Liver (tissue), 3 donors: ENCODE results near the gene ITGA8.

Experiments used
- GABPA ChIP-seq, 2 donors: IDR thresholded peaks in 1 of 2; conservative IDR thresholded peaks in 1 of 2; 2 replicates each; pipeline ENCODE4 v1.6.1; 2016; ENCODE audit warnings: antibody characterized with exemption in 2 of 2, mild to moderate bottlenecking in 1 of 2, moderate library complexity in 1 of 2
- JUND ChIP-seq, 2 donors: IDR thresholded peaks; 2 replicates each; pipeline ENCODE4 v1.6.1; 2016; ENCODE audit warnings: antibody characterized with exemption in 2 of 2
- RAD21 ChIP-seq, 2 donors: IDR thresholded peaks; 2 replicates each; pipeline ENCODE4 v1.6.1; 2016; ENCODE audit warnings: antibody characterized with exemption in 2 of 2, mild to moderate bottlenecking in 2 of 2
- YY1 ChIP-seq: IDR thresholded peaks from 2 replicates; pipeline ENCODE4 v1.6.1; 2016; ENCODE audit warnings: antibody characterized with exemption, mild to moderate bottlenecking
- TF ChIP-seq, protein P1 (sequence below): fragments of 150-350 bp; IDR thresholded peaks from 2 replicates; pipeline ENCODE4 v1.5.1; 2017; ENCODE audit warnings: improper control_type of control experiment, low read depth, low read length; ENCODE audit not compliant: missing input control
- TF ChIP-seq, protein P2 (sequence below): IDR thresholded peaks from 2 replicates; pipeline ENCODE4 v1.6.1; 2016; ENCODE audit warnings: antibody characterized with exemption
- TF ChIP-seq, protein P3 (sequence below): IDR thresholded peaks from 2 replicates; pipeline ENCODE4 v1.6.1; 2016; ENCODE audit warnings: antibody characterized with exemption
- TF ChIP-seq, protein P4 (sequence below): IDR thresholded peaks from 2 replicates; pipeline ENCODE4 v1.6.1; 2016; ENCODE audit warnings: antibody characterized with exemption, mild to moderate bottlenecking
- donor health status: healthy.
- donor health status: healthy.

DNA sequence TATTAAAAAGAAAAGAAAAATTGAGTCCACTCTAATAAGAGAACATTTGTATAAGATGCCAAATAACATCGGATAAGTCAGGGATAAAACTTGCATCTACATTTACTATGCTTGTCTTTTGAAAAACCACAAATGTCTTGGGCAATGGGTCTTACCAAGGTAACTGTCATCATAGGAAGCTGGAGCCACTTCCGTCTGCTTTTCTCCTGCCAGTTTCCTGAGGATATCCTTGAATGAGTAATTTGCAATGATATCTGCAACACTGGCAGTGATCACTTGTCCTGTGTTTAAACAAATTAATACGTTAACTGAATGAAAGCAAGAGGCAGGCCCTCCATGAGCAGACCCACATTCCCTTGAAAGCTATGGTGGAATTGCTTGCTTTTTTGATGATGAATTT, 47.3 kb downstream of the ITGA8 start:
- TF ChIP-seq, protein P1, sequence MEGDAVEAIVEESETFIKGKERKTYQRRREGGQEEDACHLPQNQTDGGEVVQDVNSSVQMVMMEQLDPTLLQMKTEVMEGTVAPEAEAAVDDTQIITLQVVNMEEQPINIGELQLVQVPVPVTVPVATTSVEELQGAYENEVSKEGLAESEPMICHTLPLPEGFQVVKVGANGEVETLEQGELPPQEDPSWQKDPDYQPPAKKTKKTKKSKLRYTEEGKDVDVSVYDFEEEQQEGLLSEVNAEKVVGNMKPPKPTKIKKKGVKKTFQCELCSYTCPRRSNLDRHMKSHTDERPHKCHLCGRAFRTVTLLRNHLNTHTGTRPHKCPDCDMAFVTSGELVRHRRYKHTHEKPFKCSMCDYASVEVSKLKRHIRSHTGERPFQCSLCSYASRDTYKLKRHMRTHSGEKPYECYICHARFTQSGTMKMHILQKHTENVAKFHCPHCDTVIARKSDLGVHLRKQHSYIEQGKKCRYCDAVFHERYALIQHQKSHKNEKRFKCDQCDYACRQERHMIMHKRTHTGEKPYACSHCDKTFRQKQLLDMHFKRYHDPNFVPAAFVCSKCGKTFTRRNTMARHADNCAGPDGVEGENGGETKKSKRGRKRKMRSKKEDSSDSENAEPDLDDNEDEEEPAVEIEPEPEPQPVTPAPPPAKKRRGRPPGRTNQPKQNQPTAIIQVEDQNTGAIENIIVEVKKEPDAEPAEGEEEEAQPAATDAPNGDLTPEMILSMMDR, result no peak
- no peak for TF ChIP-seq GABPA (IDR thresholded peaks at IDR 0.05 in 1 of 2, conservative IDR thresholded peaks at IDR 0.05 in 1 of 2)
- no peak for TF ChIP-seq YY1
- no peak for TF ChIP-seq RAD21 (IDR thresholded peaks at IDR 0.05)
- TF ChIP-seq, protein P2, sequence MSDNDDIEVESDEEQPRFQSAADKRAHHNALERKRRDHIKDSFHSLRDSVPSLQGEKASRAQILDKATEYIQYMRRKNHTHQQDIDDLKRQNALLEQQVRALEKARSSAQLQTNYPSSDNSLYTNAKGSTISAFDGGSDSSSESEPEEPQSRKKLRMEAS, result no peak
- TF ChIP-seq, protein P3, sequence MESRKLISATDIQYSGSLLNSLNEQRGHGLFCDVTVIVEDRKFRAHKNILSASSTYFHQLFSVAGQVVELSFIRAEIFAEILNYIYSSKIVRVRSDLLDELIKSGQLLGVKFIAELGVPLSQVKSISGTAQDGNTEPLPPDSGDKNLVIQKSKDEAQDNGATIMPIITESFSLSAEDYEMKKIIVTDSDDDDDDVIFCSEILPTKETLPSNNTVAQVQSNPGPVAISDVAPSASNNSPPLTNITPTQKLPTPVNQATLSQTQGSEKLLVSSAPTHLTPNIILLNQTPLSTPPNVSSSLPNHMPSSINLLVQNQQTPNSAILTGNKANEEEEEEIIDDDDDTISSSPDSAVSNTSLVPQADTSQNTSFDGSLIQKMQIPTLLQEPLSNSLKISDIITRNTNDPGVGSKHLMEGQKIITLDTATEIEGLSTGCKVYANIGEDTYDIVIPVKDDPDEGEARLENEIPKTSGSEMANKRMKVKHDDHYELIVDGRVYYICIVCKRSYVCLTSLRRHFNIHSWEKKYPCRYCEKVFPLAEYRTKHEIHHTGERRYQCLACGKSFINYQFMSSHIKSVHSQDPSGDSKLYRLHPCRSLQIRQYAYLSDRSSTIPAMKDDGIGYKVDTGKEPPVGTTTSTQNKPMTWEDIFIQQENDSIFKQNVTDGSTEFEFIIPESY, result no peak
- TF ChIP-seq, protein P4, sequence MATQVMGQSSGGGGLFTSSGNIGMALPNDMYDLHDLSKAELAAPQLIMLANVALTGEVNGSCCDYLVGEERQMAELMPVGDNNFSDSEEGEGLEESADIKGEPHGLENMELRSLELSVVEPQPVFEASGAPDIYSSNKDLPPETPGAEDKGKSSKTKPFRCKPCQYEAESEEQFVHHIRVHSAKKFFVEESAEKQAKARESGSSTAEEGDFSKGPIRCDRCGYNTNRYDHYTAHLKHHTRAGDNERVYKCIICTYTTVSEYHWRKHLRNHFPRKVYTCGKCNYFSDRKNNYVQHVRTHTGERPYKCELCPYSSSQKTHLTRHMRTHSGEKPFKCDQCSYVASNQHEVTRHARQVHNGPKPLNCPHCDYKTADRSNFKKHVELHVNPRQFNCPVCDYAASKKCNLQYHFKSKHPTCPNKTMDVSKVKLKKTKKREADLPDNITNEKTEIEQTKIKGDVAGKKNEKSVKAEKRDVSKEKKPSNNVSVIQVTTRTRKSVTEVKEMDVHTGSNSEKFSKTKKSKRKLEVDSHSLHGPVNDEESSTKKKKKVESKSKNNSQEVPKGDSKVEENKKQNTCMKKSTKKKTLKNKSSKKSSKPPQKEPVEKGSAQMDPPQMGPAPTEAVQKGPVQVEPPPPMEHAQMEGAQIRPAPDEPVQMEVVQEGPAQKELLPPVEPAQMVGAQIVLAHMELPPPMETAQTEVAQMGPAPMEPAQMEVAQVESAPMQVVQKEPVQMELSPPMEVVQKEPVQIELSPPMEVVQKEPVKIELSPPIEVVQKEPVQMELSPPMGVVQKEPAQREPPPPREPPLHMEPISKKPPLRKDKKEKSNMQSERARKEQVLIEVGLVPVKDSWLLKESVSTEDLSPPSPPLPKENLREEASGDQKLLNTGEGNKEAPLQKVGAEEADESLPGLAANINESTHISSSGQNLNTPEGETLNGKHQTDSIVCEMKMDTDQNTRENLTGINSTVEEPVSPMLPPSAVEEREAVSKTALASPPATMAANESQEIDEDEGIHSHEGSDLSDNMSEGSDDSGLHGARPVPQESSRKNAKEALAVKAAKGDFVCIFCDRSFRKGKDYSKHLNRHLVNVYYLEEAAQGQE, result no peak
- TF ChIP-seq JUND (IDR thresholded peaks at IDR 0.05), result no peak
